Esophagus (tissue), 2 donors: ENCODE measurements around the gene ABHD8. TPM values are rescaled to one million over a fixed set of nuclear protein-coding genes. Genes with fewer than 3 reads are reported as not detected.

Source experiments
- H3K27ac ChIP-seq, 2 donors: one replicate each; pipeline ENCODE4 v1.5.1; 2013; ENCODE audit warnings: low read depth in 2 of 2, mild to moderate bottlenecking in 2 of 2, inconsistent platforms in 1 of 2, low read length in 1 of 2, moderate library complexity in 1 of 2
- H3K27me3 ChIP-seq, 2 donors: one replicate each; pipeline ENCODE4 v1.6.1; 2013; ENCODE audit warnings: low read length in 2 of 2, control low read depth in 1 of 2, mild to moderate bottlenecking in 1 of 2; ENCODE audit not compliant: insufficient read depth in 2 of 2, control insufficient read depth in 1 of 2
- H3K36me3 ChIP-seq, 2 donors: one replicate each; pipeline ENCODE4 v1.6.1; 2013; ENCODE audit warnings: low read length in 1 of 2; ENCODE audit not compliant: control insufficient read depth in 2 of 2, insufficient read depth in 2 of 2
- H3K4me1 ChIP-seq, 2 donors: one replicate each; pipeline ENCODE4 v1.6.1; 2013; ENCODE audit warnings: low read length in 1 of 2; ENCODE audit not compliant: control insufficient read depth in 2 of 2, insufficient read depth in 2 of 2
- H3K4me3 ChIP-seq, 2 donors: one replicate each; pipeline ENCODE4 v1.5.1; 2013; ENCODE audit warnings: low read length in 2 of 2, mild to moderate bottlenecking in 2 of 2, low read depth in 1 of 2, moderate library complexity in 1 of 2
- H3K9me3 ChIP-seq, 2 donors: one replicate each; pipeline ENCODE4 v1.6.1; 2013; ENCODE audit warnings: mild to moderate bottlenecking in 2 of 2, low read depth in 1 of 2, low read length in 1 of 2, moderate library complexity in 1 of 2; ENCODE audit not compliant: control insufficient read depth in 2 of 2, insufficient read depth in 1 of 2
- WGBS, 2 donors: extraction: QIAGEN DNeasy Blood & Tissue Kit; methylation state at CpG; one replicate each; pipeline ENCODE4 v1.1.7; 2013; 5-methylcytosine and 5-hydroxymethylcytosine counted together
- polyA plus RNA-seq, 2 donors: library from polyadenylated mRNA; stranded (reverse); fragments of 200-250 nt; gene quantifications; one replicate each; pipeline ENCODE4 v1.2.3, GENCODE V29; 2013
- donor health status: healthy with polysubstance abuse.
- donor health status: Bipolar disorder and iron deficiency.

Gene ABHD8
- polyA plus RNA-seq, 2 donors = 3.4 to 4.5 TPM

DNA sequence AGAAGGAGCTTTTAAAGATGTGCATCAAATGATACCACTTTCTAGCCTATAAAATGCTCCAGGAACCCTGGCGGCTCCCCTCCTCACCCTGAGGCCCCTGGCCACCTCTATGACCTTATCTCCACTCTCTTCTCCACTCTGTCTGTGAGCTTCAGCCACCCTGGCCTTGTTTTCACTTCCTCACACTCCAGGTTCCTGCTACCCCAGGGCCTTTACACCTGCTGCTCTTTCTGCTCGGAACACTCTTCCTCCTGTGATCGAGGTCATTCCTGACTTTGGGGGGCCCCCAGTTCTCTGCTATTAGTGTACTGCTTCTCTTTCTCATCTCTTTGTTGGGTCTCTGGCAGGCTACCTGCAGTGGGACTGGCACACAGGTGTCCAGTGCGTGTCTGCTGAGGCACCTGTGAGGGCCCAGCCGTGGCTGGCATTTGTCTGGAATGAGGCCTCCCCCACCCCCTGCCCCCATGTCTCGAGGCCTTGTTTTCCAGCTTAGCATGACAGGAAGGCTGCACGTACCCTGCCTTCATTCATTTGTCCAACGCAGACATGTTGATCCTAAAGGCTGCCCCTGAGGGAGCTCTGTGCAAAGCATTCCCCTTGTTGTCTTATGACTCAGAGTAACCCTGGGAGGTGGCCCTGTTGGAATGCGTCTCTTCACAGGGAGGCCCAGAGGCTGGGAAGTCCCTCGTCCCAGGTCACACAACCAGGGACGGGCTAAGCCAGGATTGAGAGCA lies 8.4 kb upstream of the ABHD8 start:
- peaks cover 14 to 24% of the 10 kb centered on the region in 2 donors for H3K36me3 ChIP-seq
- no peaks in the 10 kb centered on the region for H3K27me3 ChIP-seq
- WGBS, 2 donors = 55 to 67% methylated on average over 11 of the region's 11 CpGs
- peaks cover 5 to 17% of the 10 kb centered on the region in 2 donors for H3K4me1 ChIP-seq
- H3K9me3 ChIP-seq = peaks cover 0 to 6% of the 10 kb centered on the region in 2 donors
- H3K27ac ChIP-seq = peak overlapping the region in 1 of 2 donors; percentile 22
- H3K4me3 ChIP-seq = no peak overlapping the region

DNA sequence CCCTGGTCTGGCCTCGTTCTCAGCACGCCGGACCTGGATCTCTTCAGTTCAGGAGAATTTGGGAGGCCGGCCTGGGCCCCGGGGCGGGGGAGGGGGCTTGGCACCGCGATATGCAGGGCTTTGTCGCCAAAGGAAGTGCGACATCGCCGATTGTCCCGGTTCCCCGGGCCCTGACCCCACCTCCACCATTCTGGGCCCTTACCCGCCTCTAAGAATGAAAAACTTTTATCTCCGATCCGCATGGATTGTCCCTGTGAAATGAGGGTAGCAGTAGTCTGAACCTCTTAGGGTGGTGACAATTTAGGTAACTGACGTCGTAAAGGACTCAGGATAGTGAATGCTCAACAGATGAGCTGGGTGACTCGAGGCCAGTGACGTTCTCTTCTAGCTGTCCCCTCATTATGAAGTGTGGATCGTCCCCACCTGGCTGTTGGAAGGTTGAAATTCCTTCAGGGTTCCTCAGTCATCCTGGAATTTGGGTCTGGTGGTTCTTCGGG lies 6.8 kb upstream of the ABHD8 start:
- Histone ChIP-seq H3K27me3 (no peaks in the 10 kb centered on the region), H3K4me3 (peak overlapping the region; percentile 90 to 97), H3K27ac (peak overlapping the region; percentile 66 to 79), H3K4me1 (peaks cover 5 to 17% of the 10 kb centered on the region in 2 donors), H3K9me3 (peaks cover 0 to 3% of the 10 kb centered on the region in 2 donors), H3K36me3 (peaks cover 10 to 15% of the 10 kb centered on the region in 2 donors)
- WGBS, 2 donors = 6% methylated on average over 23 of the region's 23 CpGs

DNA sequence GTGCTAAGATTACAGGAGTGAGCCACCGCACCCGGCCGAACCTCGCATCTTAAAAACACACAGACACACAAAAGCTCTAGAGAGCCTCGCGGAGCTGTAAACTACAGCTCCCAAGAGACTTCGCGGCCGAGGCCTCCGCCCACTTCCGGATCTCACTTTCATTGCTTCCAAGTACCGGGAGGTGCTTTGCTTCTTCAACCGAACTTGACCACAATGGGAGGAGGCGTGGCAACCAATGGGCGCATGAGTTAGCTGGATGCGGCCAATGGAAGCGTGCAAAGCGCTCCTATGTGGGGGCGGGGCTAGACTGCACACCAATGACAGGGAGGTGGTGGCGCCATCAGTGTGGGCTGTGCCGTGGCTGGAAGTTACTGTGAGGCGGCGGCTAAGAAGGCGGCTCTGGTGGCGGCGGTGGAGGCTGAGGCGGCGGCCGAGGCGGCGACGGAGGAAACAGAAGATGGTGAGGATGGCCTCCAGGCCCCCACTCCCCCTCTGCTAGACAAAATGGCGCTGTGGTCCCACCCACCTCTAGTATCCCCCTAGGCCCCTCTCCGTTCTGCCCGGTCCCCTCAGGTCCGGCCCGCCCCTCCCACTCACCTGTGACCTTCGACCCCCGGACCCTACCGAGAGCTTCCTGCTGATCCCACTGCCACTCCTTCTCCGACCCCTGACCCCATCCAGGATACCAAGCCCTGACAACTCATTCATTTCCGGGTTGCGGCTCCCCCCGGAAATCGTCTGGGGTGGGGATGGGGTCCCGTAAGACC lies 6.2 kb upstream of the ABHD8 start, which contains the start of gene DDA1:
Gene DDA1 (plus strand): TSS at position 366 of the 767 bp plus-strand sequence. CDS start 92 bp downstream, at position 458.
- H3K4me1 ChIP-seq = peaks cover 5 to 17% of the 10 kb centered on the region in 2 donors
- H3K4me3 ChIP-seq = peak within 1 kb of the TSS; percentile 90 to 97
- H3K36me3 ChIP-seq = peaks cover 7 to 10% of the 10 kb centered on the region in 2 donors
- H3K27me3 ChIP-seq = no peaks in the 10 kb centered on the region
- peaks cover 0 to 3% of the 10 kb centered on the region in 2 donors for H3K9me3 ChIP-seq
- peak within 1 kb of the TSS; percentile 66 to 79 for H3K27ac ChIP-seq
- WGBS, 2 donors = 0 to 1% methylated on average over 45 to 46 of the region's 46 CpGs

DNA sequence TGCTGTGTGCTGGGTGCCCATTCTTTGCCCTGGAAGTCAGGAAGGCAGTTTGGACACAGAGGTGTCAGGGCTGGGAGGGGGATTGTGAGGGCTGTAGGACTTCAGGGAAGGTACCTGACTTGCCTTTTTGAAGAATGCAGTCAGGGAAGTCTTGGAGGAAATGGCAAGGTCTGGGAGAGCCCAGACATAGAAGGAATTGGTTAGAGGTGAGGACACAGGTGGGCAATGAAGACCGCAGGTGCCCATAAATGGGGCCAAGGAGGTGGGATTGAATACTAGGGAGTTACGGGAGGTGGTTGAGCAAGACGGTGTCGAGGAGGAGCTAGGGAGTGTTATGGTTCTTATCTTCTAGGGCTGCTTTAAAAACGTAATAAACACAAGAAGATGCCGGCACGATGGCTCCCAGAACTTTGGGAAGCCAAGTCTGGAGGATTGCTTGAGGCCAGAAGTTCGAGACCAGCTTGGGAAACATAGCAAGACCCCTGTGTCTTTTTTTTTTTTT lies 4.7 kb upstream of the ABHD8 start:
- Histone ChIP-seq H3K9me3 (no peaks in the 10 kb centered on the region), H3K36me3 (peaks cover 0 to 4% of the 10 kb centered on the region in 2 donors), H3K4me1 (peaks cover 5 to 17% of the 10 kb centered on the region in 2 donors), H3K4me3 (no peak overlapping the region), H3K27ac (no peak overlapping the region), H3K27me3 (no peaks in the 10 kb centered on the region)
- WGBS, 2 donors = 91% methylated on average over 8 of the region's 8 CpGs

DNA sequence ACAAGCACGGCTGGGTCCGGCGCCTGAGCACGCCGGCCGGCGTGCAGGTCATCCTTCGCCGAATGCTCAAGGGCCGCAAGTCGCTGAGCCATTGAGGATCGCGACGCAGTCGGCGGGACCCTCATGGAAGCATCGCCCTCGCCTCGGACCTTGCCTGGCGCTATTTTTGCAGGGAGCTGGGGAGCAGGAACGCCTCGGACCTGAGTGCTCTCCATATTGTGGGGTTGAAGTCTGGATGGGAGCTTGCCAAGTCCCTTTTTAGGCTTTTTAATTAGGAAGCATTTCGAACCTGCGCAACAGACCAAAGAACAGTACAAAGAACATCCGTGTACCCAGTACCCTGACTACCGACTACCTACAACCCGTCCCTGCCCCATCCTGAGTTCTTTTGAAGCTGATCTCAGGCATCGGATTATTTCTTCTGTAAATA lies 3.1 kb upstream of the ABHD8 start:
- Histone ChIP-seq H3K4me1 (peaks cover 4 to 17% of the 10 kb centered on the region in 2 donors), H3K9me3 (no peaks in the 10 kb centered on the region), H3K27me3 (no peaks in the 10 kb centered on the region), H3K4me3 (peak overlapping the region; percentile 71 to 80), H3K27ac (peak overlapping the region; percentile 95), H3K36me3 (no peaks in the 10 kb centered on the region)
- 4 to 5% methylated on average over 28 of the region's 28 CpGs for WGBS, 2 donors

DNA sequence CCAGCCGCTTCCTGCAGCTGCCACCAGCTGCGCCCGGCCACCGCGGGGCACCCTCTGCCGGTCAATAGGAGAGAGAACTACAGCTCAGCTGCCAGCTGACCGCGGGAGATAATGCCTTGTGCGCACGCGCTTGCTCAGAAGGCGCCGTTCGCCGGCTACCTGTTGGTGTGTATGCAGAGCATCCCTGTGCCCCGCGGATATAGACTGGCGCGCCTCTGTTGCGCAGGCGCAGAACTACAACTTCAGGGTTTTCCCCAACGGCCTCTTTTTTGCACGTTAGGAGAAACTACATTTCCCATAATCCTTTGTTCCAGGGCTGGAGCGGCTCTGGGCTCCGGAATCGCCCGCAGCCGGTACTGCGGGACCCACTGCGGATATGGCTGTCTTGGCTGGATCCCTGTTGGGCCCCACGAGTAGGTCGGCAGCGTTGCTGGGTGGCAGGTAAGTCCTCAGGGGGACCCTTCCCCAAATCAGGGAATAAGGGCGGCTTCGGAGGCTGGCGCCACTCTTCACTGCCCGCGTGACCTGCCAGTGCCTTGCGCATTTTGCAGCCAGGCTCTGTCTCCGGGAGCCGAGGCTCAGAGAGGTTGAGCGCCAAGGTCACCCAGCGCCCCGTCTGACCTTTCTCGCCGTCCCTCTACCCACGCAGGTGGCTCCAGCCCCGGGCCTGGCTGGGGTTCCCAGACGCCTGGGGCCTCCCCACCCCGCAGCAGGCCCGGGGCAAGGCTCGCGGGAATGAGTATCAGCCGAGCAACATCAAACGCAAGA lies 2.5 kb upstream of the ABHD8 start, which contains the start of gene MRPL34:
Gene MRPL34 (plus strand): TSS at position 356 of the 768 bp plus-strand sequence. CDS start 21 bp downstream, at position 377.
- peaks cover 4 to 16% of the 10 kb centered on the region in 2 donors for H3K4me1 ChIP-seq
- peak within 1 kb of the TSS; percentile 95 for H3K27ac ChIP-seq
- peak within 1 kb of the TSS; percentile 71 to 80 for H3K4me3 ChIP-seq
- H3K36me3 ChIP-seq = peaks cover 0 to 3% of the 10 kb centered on the region in 2 donors
- H3K9me3 ChIP-seq = no peaks in the 10 kb centered on the region
- 0 to 1% methylated on average over 55 of the region's 55 CpGs for WGBS, 2 donors
- H3K27me3 ChIP-seq = no peaks in the 10 kb centered on the region

DNA sequence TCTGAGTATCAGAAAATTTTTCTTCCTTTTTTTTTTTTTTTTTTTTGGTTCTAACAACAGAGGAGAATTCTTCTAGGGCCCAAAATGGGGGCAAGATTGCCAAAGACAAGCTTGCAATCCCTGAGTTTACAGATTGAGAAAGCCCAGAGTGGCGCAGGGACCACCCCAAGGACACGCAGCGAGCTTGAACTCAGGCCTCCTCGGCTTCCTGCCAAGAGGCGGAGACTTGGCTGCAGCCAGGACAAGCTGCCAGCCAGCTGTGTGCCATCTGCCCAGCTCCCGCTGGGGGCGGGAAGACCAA lies 1.9 kb upstream of the ABHD8 start:
- Histone ChIP-seq H3K9me3 (no peaks in the 10 kb centered on the region), H3K27me3 (no peaks in the 10 kb centered on the region), H3K36me3 (peaks cover 0 to 3% of the 10 kb centered on the region in 2 donors), H3K27ac (peak overlapping the region; percentile 95), H3K4me3 (no peak overlapping the region), H3K4me1 (peaks cover 0 to 10% of the 10 kb centered on the region in 2 donors)
- 0 to 1% methylated on average over 7 of the region's 7 CpGs for WGBS, 2 donors

DNA sequence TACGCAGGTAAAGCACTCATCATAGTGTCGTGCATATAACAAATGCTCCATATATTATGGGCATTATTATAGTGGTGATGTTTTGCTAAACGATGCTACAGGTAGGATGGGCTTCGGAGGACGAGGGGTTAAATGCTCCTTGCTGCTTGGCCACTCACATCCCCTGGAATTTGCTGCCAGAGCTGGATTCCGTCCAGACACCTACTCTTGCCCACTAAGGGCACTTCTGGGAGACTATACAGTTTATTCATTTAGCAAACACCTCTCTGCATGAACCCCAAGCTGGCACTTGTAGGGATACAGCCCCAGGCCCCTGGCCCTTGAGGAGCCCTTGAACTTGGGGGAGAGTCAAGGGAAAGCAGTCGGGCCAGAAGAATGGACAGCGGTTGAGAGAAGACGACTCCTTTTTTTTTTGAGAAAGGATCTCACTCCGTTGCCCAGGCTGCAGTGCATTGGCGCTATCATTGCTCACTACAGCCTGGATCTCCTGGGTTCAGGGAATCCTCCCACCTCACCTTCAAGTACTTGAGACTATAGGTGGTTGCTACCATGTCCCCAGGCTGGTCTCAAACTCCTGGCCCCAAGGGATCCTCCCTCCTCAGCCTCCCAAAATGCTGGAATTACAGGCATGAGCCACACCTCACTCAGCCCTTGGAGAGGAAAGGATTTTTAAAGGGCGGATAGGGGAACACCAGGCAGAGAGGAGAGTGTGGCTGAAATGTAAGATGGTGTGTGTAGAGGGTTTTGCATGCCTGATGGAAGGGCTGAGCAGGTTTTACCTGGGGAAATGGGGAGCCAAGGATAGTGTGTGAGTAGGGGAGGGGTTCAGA lies 1.4 kb upstream of the ABHD8 start:
- Histone ChIP-seq H3K4me3 (no peak overlapping the region), H3K9me3 (no peaks in the 10 kb centered on the region), H3K36me3 (peaks cover 0 to 3% of the 10 kb centered on the region in 2 donors), H3K4me1 (peaks cover 0 to 8% of the 10 kb centered on the region in 2 donors), H3K27me3 (no peaks in the 10 kb centered on the region), H3K27ac (peak overlapping the region; percentile 47 to 95)
- WGBS, 2 donors = 50 to 60% methylated on average over 12 of the region's 12 CpGs
